Amniotic epithelial cell (primary cell): ENCODE results near the gene PTPRG.
A peak's percentile ranks its signal among the peaks of the same experiment; 100 is the strongest.

Experiments
- DNase-seq: peaks from one replicate; pipeline ENCODE4 v3.0.0-alpha.2; 2010; ENCODE audit warnings: low read depth

PTPRG gene

DNA sequence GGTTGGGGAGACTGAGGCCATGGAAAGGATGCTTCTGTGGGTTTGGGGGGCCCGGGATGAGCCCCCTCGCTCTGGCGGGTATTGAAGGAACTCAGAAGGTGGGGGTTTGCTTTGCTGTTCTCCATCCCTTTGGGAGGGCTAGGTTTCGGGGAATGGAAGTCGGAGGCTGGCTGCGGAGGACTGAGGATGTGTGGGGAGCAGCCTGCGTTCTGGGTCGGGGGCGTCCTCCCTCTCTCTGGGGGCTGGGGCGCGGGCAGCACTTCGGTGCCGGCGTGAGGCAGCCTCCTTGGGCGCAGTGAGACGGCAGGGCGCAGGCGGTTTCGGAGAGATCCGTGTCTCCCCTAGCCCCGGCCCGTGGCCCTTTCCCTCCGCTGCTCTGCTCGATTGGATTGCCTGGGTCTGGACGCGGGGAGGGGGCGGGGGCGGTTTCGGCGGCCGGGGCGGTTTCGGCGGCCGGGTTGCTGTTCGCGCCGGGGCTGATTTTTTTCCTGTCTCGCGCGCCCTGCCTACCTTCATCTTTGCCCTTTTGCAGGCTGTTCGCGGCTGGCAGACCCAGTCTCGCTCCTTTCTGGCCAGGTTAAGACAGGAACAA, 1.4 kb downstream of the PTPRG start:
- no peak for DNase-seq

DNA sequence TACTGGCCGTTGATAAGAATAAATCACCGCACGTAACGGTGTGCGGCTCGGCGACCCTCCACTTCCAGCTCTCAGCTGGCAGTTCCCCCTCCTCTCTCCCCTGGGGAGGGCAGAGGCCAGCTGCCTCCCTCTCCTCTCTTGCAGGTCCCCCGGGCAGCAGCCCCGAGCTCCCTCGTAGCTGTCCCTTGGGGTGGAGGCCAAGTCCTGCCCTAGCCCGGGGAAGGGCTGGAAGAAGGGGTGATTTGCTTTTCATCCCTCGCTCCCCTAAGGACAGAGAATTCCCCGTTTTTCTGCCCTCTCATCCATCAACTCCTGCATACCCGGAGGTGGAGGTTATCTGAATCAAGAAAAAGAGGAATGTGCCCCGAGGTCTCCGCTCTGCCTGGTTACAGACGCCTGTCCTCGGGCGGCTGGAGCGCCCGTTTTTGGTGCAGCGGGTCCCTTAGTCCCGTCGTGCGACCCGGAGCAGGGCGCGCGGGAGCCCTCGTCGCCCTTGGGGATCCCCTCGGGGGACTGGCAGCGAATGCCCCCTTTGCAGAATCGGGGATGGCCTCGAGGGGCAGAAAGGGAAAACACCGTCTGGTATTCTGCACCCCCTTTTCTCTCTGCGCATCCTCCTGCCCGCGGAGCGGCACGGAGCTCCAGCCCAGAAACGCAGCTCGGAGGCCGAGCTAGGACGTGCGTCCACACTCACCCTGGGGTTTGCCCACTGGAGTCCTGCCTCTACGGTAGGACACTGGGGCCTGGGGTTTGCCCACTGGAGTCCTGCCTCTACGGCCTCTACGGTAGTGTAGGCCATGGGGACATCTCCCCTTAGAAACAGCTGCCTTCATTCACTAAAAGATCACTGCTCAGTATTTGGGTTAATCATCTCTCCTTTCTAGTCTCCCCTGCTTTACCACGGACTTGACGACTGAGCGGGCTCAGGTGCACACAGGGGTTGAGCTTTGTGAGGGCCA, 2.2 kb downstream of the PTPRG start:
- no peak for DNase-seq

DNA sequence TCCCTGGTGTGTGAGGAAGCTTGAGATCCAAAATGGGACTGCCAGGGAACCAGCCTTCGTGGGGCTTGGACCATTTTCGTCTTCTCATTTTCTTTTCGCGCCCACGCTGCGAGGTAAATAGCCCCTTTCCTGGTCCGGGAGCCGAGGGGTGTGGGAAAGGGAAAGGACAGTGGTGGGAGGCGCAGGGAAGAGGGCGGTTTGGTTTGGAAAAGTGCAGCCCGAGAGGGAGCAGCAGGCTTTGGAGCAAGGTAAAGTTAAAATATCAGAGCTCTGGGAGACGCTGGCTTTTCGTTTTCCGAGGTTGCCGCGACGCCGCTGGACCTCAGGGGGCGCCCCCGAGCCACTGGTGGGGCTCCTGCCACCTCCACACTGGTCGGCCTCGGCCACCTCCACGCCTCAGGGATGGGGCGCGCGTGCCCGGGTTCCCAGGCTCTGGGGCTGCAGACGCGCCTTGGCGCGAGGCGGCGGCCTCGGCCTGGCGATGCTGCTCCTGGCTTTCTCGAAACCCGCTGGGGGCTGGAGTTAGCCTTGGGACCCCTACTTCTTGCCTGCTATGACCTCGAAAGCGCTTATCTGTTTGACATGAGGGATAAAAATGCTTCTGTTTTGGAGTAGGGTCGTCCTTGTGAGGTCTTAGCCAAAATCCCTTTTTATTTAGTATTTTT, 3.2 kb downstream of the PTPRG start:
- peak; percentile 29 for DNase-seq

DNA sequence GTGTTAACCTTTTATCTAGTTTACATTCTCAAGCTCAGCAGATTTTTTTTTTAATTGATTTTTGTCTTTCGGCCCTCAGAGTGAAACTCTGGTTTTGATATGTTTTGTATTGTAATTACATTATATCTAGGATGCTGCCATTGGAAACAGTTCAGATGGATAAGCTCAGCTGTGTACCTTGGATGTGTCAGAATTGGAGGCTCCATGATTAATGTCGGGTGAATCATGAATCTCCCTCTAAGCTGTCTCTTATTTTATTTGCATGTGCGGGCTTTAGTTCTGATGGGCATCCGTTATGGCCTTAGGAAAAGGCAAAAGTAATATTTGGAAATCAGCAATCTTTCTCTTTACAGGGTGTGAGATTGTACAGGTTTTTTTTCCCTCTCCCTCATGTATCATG, 4.2 kb downstream of the PTPRG start:
- no peak for DNase-seq

DNA sequence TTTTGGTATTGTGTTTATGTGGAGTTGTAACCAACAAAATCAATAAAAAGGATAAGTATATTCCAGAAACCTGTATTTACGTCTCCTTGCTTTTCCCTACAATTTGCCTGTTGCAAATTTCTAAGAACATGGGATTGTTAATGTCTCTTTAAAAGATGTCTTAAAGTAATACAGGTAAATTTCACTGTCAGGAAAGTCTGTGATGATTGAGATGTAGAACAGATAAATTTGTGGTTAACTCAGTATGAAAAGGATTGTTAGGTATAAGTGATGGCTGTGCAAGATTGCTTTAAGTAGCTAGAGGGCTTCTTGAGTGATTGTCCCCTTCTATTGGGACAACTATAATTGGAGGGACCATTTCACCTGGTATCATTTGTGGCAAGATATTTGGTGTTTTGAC, 6.8 kb downstream of the PTPRG start:
- no peak for DNase-seq

DNA sequence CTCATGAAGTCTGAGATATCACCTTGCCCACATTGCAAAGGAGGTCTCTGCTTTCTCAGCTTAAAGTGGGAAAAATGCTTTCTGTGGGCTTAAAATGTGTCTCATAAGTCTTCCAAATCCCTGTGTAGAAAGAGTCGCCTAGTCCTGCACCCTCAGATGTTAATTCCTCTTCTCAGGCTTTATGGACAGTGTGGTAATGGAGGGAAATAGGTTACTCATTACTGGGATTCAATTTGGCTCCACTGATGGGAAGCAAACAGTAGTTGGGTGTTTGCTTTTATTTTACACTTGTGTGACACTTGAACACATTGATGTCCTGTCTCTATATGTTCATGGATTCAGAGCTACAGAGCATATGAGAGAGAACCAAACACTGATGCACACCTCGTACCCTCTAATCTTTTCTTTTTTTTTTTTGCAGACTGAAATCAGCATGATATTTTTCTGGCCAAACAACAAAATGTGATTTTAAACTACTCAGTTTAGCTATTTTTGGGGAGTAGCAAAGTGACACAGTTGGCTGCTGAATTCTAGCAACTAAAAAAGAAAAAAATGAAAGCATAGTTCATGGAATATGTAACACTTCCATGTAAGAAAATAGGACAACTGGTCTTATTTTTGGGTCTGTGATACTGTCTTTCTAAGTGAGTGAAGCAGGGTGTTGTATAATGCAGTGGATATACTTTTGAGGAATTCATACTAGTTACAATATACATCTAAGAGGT, 8.6 kb downstream of the PTPRG start:
- no peak for DNase-seq

DNA sequence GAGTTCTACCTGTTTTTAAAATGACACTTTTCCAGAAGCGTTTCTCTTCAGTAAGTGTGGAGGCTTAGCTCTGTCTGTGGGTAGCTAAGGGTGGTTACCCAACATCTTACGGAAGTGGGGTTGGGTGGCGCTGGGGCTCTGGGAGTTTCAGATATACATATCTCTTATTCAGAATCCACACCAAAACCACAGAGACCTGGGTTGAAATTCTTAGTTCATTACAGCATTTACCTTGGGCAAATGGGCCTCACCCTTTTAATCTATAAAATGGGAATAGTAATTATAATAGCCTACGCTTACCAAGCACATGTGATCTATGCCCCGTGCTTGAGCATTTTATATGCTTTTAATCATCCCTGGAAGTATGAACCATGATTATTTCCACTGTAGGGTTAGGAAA, 9.4 kb downstream of the PTPRG start:
- peak; percentile 63 for DNase-seq

DNA sequence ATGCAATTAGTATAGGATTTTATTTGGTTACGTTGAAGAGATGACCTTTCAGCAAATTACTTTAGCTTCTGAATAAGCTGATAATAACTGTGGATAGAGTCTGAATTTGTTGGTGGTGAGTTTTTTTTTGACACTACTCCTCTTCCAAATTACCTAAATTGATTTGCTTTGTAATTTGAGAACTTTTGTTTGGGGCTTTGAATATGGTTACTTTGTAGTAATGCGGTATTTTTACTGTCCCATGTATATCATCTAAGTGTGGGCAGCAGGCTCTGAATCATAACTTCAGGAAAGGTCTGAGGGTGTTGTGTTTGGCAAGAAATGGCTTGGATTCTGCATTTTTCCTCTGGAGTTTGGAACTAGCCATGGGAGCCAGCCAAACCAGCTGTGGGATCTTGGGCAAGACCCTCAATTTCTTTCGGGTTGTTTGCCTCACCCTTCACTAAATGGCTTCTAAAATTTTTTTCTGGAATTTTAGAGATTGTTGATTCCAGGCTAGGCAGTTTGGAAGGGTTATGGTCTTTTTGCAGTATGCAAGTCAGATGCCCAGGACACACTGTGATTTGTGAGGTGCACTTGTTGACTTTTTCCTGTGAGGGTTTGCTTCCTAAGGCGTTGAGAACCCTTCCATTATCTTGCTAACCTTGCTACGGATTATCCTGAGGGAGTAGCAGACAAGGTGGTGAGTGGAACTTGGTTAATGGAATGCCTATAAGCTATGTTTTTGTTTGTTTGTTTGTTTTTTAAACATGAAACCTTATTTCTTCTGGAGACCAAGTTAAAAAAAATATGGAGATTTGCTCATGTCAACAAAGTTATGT, 10.4 kb downstream of the PTPRG start:
- DNase-seq = peak; percentile 60

DNA sequence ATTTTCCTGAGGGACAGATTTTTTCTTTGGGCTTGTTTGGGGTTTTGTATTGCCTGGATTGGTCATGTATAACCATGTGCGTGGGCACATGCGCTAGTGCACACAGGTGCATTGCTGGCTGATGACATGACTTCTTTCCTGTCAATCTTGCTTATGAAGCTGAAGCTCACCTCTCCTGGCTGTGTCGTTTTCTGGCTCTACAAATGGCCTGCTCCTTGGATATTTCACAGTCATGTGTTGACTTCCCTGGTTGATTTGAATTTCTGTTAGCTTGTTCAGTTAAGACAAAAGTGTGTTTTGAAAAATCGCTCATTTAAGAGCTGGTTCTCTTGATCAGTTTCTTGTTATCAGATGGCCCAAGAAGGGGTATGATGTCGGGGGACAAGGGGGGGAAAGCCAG, 11.5 kb downstream of the PTPRG start:
- no peak for DNase-seq

DNA sequence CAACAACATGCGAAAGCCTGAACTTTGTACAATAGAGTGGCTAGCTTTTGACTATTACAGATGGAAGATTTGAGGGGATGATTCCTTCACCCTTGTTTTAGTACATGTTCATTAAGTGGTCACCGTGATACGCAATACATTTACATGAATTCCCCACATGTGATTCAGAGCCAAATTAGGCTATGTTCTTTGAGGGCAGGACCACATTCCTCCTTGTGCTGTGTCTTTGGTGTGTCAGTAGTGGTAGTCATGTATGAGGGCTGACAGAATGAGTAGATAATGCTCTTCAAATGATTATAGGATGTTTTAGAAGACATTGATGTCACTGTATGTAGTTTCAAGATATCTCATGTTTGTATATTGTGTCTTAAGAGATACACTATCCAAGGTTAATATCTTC, 12.1 kb downstream of the PTPRG start:
- no peak for DNase-seq

DNA sequence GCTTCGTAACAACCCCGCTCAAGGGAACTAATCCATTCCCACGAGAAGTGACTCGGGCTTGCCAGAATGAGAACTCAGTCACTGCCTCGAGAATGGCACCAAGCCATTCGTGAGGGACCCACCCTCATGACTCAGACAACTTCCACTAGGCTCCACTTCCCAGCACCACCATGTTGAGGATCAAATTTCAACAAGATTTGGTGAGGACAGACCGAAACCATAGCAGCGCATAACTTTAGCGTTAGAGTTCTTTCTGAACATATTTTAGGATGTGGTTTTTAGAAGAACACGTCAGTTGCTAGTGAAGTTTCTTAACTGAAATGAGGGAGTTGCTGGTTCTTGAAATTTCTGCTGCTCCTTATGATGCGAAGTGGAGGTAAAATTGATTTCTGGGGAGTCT, 13.5 kb downstream of the PTPRG start:
- peak; percentile 93 for DNase-seq

DNA sequence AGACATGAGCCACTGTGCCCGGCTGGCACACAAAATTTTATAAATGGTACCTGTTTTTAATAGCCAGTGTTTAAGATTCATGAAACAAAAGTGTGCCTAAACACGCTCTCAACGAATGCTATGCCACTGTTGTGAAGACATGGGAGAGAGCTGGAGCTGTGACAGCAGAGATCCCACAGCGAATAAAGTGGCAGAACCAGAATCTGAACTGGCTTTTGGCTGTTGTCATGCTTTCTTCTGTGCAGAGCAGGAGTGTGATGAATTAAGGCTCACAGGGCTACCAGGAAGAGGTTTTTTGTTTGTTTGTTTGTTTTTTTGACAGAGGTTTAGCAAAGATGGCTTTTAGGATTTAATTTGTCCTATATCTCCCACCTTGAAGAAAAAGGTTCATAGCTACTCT, 14.5 kb downstream of the PTPRG start:
- DNase-seq = no peak

DNA sequence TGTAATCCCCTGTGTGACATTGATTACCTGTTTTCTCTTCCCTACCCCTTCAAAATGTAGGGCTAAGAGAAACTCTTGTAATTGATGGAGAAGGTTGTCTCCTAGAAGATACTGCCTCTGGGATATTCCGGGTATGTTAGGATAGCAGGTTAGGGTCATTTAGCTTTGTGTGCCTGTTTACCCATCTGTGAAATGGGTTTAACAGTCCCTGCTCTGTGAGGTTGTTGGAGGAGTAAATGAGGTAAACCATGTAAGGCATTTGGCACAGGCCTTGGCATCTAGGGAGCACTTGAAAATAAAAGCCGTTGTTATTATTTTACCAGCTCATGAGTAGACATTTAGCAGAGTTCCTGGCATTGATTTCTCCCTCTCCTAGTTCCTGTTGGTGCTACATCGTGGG, 16.4 kb downstream of the PTPRG start:
- DNase-seq = no peak

DNA sequence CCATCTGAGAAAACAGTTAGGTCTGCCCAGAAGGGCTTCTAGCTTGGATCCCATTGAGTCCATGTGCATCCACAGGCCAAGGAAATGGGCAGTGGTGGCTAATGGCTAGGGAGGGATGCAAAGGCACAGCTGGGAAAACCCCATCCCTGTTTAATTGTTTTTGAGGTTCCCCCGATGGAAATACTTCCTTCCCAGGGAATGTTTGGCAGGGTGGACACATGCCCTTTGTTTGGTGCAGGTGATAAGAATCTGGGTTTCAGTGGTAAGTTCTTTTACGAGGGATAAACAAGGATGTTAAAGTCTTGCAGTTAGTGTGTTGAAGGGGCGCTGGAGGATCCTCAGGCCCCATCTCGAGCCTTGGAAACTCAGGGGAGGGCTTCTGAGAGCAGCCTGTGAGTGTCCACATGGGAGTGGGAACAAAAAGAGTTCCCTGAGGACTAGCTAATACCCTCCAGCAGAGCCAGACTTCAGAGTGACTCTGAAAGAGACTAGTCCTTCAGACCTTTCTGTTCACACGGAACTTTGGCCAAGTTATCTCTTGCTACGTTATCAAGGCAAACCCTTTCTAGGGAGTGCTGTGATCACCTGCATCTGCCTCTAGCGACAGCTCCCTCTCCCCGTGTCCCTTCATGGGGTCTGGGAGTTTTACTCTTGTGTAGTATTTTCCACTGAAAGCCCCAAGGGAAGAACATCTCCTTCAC, 17.4 kb downstream of the PTPRG start:
- no peak for DNase-seq

DNA sequence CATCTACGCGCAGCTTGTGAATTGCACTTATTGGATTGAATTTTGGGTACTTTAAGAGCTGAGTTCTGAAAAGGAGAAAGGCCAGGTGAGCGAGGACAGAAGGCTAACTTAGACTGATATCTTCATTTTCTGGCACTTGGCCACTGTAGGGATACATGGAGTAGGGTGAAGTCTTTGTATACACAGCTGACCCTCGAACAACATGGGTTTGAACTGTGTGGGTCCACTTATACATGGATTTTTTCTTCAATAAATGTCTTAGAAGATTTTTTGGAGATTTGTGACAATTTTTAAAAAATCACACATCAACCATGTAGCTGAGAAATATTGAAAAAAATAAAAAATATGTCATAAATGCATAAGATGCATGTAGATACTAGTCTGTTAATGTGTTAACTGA, 18.3 kb downstream of the PTPRG start:
- no peak for DNase-seq

DNA sequence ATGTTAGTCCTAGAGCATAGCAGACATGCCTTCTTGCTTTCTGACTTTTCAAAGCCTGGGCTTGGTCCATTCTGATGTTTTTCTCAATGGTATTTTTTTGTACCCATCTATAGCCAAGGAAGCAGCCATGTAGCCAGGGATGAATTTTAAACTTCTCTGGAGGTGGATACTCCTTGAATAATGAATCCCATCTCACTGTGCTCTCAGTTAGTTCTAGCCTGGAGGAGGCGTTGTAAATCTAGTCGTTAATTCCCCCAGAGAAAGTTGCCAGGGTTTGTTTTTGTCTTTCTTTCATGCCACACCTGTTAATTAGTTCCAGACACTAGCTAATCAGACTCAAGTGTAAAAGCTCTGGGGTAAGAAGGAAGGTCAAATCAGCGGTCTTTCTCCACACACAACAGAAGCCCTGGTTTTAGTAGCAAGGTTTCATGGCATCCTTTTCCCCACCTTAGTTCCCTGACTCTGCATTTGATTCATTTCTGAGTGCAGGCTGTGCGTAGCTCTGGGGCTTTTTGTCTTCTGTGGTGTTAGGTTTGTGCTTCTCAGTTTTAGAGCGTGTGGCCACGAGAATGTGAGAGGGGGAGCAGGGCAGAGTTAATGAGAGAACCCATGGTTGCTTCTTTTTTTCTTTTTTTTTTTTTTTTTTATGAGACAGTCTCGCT, 19.7 kb downstream of the PTPRG start:
- DNase-seq = no peak

DNA sequence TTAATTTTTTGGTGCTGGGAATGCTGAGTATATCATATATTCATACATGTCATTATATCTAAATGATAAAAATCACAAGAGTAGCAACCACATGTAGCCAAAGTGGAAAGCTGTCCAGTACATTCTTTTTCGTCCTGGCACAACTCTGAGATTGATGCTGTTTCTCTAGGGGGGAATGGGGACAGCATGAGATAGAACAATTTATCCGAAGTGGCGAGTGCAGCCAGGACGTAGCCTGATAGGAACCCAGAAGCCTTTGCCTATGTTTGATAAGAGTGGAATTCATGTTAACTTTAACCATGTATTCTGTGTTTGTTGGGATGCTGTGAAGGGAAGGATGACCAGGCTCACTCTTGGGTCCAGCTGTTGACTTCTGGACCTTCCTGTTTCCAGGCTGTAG, 20.9 kb downstream of the PTPRG start:
- DNase-seq = no peak

DNA sequence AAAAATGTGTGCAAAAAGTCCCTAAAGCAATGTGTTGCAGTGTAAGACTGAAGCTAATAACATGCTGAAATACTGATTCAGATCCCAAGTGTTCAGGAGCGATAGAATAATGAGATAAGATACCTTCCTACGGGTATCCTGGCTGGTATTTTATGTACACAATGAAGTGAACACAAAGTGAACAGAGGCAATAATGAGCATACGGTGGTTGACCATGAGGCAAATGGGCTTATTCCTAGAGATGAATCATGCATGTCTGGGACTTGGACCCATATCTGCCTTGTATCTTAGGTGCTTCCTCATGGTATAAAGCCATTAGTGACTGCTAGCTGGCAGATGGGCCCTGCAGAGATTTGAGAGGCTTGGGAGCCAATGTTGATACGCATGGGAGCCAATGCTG, 21.5 kb downstream of the PTPRG start:
- DNase-seq = no peak

DNA sequence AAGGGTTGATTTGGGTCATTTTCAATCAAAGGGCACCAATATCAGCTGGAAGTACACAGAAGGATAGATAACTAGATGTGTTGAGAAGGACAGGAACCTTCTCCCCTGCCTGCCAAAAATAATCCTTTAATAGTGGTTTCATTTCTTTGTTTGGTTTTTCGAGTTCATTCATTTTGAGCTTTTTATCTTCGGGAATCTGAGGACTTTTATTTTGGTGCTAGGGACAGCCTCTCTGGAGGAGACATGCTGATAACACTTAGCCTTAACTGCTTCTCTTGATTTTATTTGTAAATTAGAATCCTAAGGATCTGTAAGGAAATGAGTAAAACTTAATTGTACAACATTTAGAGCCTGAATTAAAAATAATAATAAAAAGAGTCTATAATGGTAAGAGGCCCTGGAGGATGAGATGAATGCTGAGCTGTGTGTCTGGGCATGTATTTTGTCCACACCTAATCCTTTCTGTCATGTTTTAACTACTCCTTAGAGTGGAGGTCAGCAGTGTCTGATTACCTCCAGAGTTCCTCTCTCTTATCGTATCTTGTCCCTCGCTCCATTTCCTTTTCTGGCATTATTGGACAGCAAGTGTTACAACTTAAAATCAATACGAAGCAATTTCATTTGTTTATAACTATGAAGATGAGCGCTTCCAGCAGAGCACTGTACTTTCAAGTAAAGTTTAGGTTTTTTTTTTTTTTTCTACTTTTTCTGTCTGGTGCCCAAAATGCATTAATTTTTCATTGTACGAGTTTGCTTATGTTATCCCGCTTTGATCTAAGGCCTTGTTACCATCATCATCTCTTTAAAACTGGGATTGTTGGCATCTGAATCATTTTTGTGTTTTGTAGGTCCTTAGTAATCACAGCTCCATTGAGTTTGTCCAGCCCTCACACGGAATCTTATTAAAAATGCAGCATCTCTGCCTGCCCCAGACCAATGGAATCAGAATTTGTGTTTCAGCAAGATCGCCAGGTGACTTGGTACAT, 22.8 kb downstream of the PTPRG start:
- DNase-seq = no peak
